ENCODE results near the gene EDRF1.

Gene EDRF1

GRCh38 chr10:125768219-125768855 lies 48.8 kb downstream of the EDRF1 start:
- DNase-seq (ENCODE audit: insufficient read length, low spot score) (no peak), FAIRE-seq (no peak)

GRCh38 chr10:125769175-125769574 lies 49.7 kb downstream of the EDRF1 start:
- no peak for TF ChIP-seq CTCF (IDR thresholded peaks at IDR 0.05; ENCODE audit: insufficient read depth, missing control alignments)
- FAIRE-seq (no peak), DNase-seq (ENCODE audit: insufficient read length, low spot score) (no peak)

More at GRCh38 chr10:125768219-125768855, 48.8 kb downstream of the EDRF1 start:
- no peak for TF ChIP-seq CTCF (IDR thresholded peaks at IDR 0.05; ENCODE audit: insufficient read depth, missing control alignments)

- TF ChIP-seq CTCF (IDR thresholded peaks at IDR 0.05; ENCODE audit: insufficient read depth, missing control alignments) = no peak
- DNase-seq (ENCODE audit: insufficient read length, low spot score) (no peak), FAIRE-seq (no peak)
Measured at GRCh38 chr10:125770844-125771243, 51.3 kb downstream of the EDRF1 start.

- TF ChIP-seq CTCF (IDR thresholded peaks at IDR 0.05; ENCODE audit: insufficient read depth, missing control alignments) = no peak
- DNase-seq (ENCODE audit: insufficient read length, low spot score) (no peak), FAIRE-seq (no peak)
Measured at GRCh38 chr10:125772112-125772863, 52.8 kb downstream of the EDRF1 start.

GRCh38 chr10:125772864-125773180 lies 53.3 kb downstream of the EDRF1 start:
- no peak for DNase-seq (ENCODE audit: insufficient read length, low spot score)
- FAIRE-seq = no peak
- TF ChIP-seq CTCF (IDR thresholded peaks at IDR 0.05; ENCODE audit: insufficient read depth, missing control alignments) = no peak

- no peak for TF ChIP-seq CTCF (IDR thresholded peaks at IDR 0.05; ENCODE audit: insufficient read depth, missing control alignments)
- FAIRE-seq (no peak), DNase-seq (ENCODE audit: insufficient read length, low spot score) (no peak)
Measured at GRCh38 chr10:125773687-125774543, 54.4 kb downstream of the EDRF1 start.
